Right lobe of liver (tissue), 4 donors: Measurements from ENCODE around the gene CELF2.

Experiments used
- POLR2A ChIP-seq: fragments of 450-650 bp; IDR thresholded peaks from one replicate; pipeline ENCODE4 v1.6.1; 2017; ENCODE audit warnings: antibody characterized with exemption, mild to moderate bottlenecking
- TF ChIP-seq, protein P1 (sequence below), 4 donors: fragments of 200-600 bp in 3 of 4; fragments of 450-650 bp in 1 of 4; IDR thresholded peaks; one replicate each; pipeline versions ENCODE4 v1.5.1 to v1.8.0; 2016 to 2022; ENCODE audit warnings: antibody characterized with exemption in 4 of 4, mild to moderate bottlenecking in 2 of 4
- donor health status: DM: no; HTN: no; CAD: no.
- donor health status: DM: no; HTN: no; CAD: no.
- donor health status: DM: no; HTN: yes; CAD: no.

DNA sequence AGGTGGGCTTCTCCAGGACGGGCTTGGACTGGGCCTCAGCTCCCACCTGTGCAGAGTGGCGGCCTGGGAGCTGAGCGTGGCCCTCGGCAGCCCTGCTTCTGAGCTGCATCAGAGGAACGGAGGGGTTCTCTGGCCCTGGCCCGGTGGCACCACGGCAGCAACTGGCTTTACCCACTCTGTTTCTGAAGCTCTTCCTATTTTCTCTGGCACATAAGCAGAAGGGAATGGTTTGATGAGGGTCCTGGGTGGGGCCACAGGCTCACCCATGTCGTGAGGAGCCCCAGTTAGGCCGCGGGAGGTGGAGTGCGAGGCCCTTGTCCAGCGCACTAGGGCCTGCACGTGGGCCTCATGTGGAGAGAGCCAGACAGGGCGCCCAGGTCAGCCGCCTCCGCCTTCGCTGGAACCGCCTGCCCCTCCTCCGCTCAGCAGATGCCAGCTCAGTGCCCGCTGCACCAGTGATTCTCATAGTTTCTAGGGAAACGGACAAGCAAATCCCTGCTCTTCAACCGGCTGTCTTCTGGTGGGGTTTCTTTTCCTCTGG is 284.0 kb downstream of the CELF2 start:
- TF ChIP-seq, protein P1, sequence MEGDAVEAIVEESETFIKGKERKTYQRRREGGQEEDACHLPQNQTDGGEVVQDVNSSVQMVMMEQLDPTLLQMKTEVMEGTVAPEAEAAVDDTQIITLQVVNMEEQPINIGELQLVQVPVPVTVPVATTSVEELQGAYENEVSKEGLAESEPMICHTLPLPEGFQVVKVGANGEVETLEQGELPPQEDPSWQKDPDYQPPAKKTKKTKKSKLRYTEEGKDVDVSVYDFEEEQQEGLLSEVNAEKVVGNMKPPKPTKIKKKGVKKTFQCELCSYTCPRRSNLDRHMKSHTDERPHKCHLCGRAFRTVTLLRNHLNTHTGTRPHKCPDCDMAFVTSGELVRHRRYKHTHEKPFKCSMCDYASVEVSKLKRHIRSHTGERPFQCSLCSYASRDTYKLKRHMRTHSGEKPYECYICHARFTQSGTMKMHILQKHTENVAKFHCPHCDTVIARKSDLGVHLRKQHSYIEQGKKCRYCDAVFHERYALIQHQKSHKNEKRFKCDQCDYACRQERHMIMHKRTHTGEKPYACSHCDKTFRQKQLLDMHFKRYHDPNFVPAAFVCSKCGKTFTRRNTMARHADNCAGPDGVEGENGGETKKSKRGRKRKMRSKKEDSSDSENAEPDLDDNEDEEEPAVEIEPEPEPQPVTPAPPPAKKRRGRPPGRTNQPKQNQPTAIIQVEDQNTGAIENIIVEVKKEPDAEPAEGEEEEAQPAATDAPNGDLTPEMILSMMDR (IDR thresholded peaks at IDR 0.05) = no peak
- TF ChIP-seq POLR2A = no peak
